HCT116 (cell line): ENCODE results near the gene MAP3K8.

ENCODE experiments used
- CBX3 ChIP-seq: IDR thresholded peaks from 2 replicates; pipeline ENCODE4 v1.6.1; 2012; ENCODE audit warnings: low read depth
- CTCF ChIP-seq, 3 experiments: fragments of 200-600 bp in 1 of 3; sonication (generic) in 1 of 3; IDR thresholded peaks in 2 of 3; conservative IDR thresholded peaks in 1 of 3; 2 replicates each; pipeline ENCODE4 v1.5.1; 2012 to 2017; ENCODE audit warnings: low read depth in 2 of 3, low read length in 2 of 3, antibody characterized with exemption in 1 of 3, borderline replicate concordance in 1 of 3, control low read depth in 1 of 3, mild to moderate bottlenecking in 1 of 3, mixed read lengths in 1 of 3, mixed run types in 1 of 3, moderate library complexity in 1 of 3; ENCODE audit not compliant: insufficient read depth in 1 of 3
- EGR1 ChIP-seq: IDR thresholded peaks from 2 replicates; pipeline ENCODE4 v1.6.1; 2012; ENCODE audit warnings: low read depth
- EZH2 ChIP-seq: fragments of 200-600 bp; sonication (generic); IDR thresholded peaks from 2 replicates; pipeline ENCODE4 v1.6.1; 2017; ENCODE audit warnings: antibody characterized with exemption, mixed run types
- EZH2phosphoT487 ChIP-seq: fragments of 200-600 bp; IDR thresholded peaks from 2 replicates; pipeline ENCODE4 v1.6.1; 2018; ENCODE audit warnings: antibody characterized with exemption, borderline replicate concordance
- POLR2A ChIP-seq: IDR thresholded peaks from 2 replicates; pipeline ENCODE4 v1.7.0; 2011; ENCODE audit warnings: borderline replicate concordance; ENCODE audit not compliant: insufficient read depth, insufficient read length; ENCODE audit errors: extremely low read depth
- POLR2AphosphoS5 ChIP-seq: IDR thresholded peaks from 2 replicates; pipeline ENCODE4 v1.6.1; 2011; ENCODE audit warnings: mild to moderate bottlenecking, low read depth, low read length, moderate library complexity
- REST ChIP-seq: IDR thresholded peaks from 2 replicates; pipeline ENCODE4 v1.6.1; 2012; ENCODE audit warnings: low read depth
- YY1 ChIP-seq: IDR thresholded peaks from 2 replicates; pipeline ENCODE4 v1.6.1; 2011; ENCODE audit warnings: low read length, low read depth, moderate library complexity, mild to moderate bottlenecking; ENCODE audit not compliant: insufficient replicate concordance; ENCODE audit errors: extremely low read depth
- TF ChIP-seq, protein P1 (sequence below): IDR thresholded peaks from 2 replicates; pipeline ENCODE4 v1.6.1; 2012

- TF ChIP-seq POLR2A, result no peak
- no peak for TF ChIP-seq EZH2phosphoT487
- no peak for TF ChIP-seq CTCF (IDR thresholded peaks at IDR 0.05 in 2 of 3, conservative IDR thresholded peaks at IDR 0.05 in 1 of 3; ENCODE audit: borderline replicate concordance in 1 of 3, insufficient read depth in 1 of 3, low read depth in 2 of 3, low read length in 2 of 3)
- no peak for TF ChIP-seq POLR2AphosphoS5
- no peak for TF ChIP-seq CBX3
- no peak for TF ChIP-seq EGR1
- no peak for TF ChIP-seq REST
- no peak for TF ChIP-seq YY1
- TF ChIP-seq, protein P1, sequence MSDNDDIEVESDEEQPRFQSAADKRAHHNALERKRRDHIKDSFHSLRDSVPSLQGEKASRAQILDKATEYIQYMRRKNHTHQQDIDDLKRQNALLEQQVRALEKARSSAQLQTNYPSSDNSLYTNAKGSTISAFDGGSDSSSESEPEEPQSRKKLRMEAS, result no peak
- TF ChIP-seq EZH2, result no peak
These were observed 33.8 kb downstream of the MAP3K8 start for GRCh38 chr10:30467651-30468338.
